Stimulated activated CD8-positive, alpha-beta memory T cell treated with anti-CD3 and anti-CD28 coated beads, Interleukin-4, amount 100 ng/mL, for 1 hour (primary cell): ENCODE data around the gene PCYT2.
"Not testable (repeated sequence)": the region's sequence is repeated elsewhere in the genome, so short reads cannot be mapped to it uniquely, and the experiment has no call there.

Experiments used
- DNase-seq, 2 donors: peaks; one replicate each; pipeline ENCODE4 v3.0.0-alpha.2; 2020; ENCODE audit warnings: low read depth in 2 of 2, low spot score in 1 of 2

The PCYT2 gene

DNA sequence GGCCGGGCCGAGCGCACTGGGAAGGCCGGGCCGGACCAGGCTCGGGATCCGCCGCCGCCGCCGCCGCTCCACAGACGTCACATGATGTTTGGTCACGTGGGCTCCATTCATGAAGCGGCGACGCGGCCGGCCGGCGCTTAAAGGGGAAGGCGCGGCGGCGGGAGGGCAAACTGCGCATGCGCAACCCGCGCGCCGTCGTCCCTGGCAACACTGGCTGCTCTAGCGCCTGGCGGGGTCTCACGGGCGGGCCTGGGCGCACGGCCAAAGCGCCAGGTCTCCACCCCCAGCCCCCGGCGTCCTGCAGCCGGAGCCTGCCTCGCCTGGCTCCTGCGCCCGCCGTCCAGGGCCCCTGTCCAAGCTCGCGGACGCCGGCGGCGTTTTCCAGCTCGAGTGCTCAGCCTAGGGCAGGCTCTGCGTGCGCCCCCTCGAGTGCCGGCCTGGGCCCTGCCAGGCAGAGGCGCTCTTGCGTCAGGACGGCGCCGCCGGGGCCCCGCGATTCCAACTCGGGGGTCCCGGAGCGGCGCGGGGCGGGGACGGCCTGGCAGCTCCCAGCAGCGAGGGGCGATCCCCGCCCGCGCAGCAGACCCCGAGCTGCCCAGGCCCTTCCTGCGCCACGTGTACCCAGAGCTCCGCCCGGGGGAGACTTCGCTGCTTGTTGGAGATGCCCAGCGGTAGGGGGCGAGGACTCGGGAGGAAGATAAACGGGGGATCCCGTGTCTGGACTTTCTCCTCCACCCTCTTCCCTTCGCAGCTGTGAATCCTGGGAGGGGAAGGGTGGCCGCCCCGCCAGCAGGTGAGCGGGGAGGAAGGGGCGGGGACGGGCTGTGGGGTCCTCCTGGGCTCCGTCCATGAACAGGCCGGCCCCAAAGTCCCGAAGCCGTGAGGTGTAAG is 16.7 kb upstream of the PCYT2 start, which contains the start of gene MAFG:
Gene MAFG, minus strand, starts transcription at position 83 of the 891 bp plus-strand sequence. CDS start 4,550 bp downstream, outside the sequence.
- DNase-seq = peak; percentile 75 to 79

DNA sequence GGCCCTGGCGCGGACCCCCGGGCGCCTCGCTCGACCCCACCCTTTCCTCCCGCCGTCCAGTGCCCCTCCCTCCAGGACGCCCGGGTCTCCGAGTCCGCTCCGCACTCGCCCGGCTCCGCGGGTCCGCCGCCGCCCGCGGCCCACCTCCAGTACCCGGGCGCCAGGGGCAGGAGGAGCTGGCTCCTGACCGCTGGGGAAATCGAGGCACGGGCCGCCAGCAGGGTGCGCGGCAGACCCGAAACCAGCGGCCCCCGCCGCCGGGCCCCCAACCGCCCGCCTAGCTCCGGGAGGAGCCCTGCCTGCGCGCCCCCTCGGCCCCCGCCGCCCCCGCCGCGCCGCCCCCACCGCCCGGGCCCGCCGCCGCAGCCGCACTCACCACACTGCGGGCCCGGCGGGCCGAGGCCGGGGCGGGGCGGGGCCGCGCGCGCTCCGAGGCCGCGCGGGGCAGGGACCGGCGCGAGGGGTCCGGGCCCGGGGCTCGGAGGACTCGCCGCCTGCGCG is 16.0 kb upstream of the PCYT2 start:
- no peak for DNase-seq

DNA sequence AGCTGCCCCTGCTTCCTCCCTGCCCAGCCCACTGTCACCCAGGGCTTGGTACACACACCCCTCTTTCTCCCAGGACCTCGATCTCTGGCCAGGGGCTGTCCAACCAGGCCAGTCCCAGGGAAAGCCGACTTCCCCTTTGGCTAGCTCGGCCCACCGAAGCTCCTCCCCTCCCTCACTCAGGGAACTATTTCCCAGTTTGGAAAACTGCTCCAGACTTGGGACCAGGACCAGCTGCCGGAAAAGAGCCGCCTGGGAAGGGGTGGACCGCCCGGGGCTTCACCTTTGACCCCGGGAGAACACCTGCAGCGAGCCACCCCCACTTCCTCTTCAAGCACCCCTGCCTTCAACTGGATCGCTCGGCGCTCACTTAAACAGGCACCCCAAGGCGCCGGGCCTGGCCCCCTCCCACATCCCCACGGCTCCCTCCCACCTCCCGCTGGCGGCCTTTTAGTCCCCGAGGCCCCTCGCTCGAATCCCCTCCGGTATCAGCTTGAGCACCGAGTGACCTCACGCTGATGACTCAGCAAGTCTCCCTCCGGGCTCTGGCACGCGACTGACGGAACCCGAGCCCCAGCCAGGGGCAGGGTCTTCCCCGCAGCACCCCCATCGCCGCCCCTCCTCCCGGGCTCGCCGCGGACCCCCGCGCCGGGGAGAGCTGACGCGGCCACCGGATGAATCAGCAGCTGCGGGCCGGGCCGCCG is 15.4 kb upstream of the PCYT2 start:
- peak in 1 of 2 donors; percentile 29 for DNase-seq

DNA sequence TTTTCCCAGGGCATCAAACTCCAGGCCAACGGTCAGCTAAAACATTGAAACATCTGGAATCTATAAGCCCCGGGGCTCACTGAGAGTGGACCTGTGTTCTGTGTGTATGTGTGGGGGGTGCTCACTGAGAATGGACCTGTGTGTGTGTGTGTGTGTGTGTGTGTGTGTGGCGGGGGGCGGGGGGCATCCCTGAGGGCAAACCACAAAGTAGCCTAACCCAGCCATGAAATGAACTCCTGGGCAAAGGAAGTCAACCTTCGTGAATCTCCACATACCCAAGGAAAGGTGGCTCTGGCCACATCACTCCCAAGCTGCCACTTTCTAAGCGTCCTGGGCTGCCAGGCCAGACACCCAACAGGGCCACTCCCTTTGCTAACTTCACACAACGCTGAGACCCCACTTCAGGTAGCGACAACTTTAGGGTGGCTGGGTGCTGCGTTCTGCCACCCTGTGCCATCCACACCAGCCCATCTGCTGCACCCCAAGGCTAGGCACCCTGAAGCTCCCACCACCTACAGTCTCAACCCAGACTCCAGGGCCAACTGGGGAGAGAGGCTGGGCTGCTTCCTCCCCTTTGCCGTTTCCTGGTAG is 14.8 kb upstream of the PCYT2 start:
- no peak for DNase-seq

DNA sequence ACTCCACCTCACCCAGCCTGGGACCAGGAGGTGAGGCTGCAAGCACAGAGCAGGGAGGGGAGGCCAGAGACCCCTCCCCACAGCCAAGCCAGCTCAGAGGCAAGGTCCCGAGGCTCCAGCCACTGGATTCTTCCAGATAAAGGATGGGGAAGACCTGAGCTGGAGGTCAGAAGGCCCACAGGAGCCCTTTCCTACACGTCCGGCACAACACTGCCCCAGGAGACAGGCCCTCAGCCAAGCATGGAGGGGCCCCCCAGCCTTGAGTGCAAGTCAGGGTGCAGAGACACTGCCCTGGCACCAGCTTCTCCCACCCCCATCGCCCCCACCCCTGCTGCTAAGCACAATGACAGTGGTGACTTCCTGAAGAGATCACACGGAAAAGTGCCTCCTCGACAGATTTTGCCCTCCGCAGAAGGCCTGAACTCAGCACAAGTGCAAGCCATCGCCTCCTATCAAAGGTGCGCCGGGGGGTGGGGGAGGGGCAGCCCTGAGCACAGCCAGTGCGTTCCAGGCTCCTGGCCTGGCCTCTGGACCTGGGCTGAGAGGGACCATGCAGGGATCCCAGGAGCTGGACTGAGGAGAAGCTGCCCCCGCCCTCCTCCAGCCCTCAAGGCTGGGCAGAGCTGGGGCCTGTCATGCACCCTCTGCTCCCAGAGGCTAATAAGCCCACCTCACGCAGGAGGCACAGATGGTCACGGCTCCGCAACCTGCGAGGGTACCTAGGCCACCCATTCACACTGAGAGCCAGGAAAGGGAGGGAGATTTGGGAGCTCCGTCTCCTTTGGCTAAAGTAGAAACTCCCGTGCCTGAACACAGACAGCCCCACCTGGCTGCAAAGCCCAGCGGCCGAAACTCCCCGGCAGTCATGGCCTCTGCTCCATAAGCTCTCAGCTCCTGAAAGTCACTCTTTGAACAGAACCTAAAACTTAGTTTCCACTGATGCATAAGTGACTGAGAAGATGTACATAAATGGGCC is 13.6 kb upstream of the PCYT2 start:
- DNase-seq = no peak

DNA sequence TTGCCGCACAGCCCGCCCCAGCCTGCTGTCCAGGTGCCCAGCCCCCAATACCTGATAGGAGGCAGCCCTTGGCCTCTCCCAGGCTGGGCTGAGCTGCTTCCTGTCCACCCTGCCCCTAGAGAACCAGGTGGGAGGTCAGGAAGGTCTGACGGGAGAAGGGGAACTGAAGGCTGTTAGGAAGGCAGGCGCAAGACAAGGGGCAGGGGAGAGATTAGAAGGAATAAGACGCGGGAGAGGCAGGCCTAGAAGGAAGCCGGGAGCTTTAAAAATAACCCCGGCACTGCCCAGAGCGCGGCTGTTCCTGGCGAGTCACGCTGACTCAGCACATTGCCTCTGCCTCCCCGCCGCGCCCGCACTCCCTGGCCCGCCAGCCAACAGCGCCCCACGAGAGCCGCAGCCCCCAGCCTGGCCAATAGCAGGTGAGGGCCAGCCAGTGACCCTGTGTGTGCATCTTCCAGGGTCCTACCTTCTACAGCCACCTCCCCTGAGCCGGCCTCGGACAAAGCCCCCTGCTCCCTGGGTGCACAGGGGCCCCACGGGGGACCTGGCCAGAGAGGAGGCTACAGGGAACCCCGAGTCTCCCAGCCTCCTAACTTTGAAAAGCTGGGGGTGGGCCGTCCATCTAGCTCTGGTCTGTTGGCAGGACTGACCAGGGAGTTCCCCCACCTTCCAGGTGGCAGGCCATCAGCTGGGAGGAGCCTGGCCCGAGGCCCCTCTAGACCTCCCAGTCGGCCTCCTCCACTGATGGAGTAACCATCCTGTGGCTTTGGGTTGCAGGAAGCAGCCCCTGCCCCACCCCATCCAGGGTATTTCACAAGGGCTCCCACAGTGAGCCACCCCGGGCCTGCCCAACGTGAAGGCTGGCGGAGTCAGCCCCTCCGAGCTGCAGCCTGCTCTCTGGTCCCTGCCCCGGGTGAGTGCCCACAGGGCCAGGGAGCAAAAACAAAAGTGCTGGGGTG is 12.4 kb upstream of the PCYT2 start:
- DNase-seq = no peak

DNA sequence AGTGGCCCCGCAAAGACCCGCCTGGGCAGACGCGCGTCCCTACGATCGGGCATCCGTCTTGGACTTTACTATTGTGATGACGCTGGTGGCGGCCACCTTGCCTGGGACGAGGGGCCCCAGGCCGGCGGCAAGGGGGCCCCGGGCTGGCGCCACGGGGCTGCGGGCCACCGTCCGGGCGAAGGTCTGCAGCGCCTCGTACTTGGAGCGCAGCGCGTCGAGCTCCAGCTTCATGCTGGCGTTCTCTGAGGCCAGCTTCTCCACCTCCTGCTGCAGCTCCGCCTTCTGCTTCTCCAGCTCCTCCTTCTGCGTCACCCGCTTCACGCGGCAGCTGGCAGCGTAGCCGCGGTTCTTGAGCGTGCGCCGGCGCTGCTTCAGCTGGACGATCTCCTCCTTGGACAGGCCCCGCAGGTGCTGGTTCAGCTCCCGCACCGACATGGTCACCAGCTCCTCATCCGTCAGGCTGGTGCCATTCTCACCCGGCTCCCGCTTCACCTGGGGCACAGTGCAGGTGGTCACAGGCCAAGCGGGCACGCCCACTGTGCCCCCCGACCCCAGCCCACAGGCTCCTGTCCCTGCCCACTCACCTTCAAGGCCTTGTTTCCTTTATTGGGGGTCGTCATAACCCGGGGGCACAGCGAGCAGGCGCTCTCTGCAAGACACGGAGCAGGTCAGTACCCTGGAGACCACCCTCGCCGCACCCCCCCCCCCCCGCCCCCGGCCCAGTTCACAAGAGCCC is 11.5 kb upstream of the PCYT2 start:
- DNase-seq = no peak

DNA sequence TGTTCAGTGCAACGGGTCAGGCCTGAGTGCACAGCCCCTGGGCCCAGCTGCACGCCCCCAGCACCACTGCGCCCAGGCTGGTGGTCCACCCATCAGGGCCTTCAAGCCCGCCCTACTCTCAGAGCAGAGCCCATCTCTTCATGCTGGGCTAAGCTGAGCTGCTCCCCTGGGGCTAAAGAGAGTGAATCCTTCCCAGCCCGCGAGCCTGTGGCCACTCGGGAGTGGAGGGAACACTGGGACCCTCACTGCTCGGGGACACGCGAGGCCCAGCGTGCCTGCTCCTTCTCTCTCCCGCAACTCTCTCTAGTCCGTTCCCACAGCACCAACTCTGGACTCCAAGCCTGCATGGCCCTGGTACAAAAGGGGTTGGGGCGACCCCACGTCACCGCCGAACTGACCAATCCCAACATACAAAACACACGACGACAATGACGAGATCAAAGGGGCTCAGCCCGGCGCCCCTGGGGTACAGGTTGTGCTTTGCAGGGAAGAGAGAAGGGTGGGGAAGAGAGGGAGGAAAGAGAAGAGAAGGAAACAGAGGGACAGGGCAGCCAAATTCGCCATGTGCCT is 10.9 kb upstream of the PCYT2 start:
- no peak for DNase-seq

DNA sequence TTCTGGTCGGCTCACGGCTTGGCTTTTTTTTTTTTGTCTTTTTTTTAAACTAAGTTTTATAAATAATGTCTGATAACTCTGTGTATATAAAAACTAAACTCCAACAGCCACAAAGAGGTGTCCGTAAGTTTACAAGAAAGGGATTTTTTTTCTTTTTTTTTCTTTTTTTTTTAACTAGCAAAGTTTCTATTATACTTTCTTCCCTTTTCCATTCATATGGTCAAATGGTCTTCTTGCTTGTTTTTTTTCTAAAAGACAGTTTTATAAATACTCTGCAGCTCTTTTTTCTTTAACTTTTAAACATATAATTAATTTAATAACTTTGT is 10.3 kb upstream of the PCYT2 start:
- no peak for DNase-seq

DNA sequence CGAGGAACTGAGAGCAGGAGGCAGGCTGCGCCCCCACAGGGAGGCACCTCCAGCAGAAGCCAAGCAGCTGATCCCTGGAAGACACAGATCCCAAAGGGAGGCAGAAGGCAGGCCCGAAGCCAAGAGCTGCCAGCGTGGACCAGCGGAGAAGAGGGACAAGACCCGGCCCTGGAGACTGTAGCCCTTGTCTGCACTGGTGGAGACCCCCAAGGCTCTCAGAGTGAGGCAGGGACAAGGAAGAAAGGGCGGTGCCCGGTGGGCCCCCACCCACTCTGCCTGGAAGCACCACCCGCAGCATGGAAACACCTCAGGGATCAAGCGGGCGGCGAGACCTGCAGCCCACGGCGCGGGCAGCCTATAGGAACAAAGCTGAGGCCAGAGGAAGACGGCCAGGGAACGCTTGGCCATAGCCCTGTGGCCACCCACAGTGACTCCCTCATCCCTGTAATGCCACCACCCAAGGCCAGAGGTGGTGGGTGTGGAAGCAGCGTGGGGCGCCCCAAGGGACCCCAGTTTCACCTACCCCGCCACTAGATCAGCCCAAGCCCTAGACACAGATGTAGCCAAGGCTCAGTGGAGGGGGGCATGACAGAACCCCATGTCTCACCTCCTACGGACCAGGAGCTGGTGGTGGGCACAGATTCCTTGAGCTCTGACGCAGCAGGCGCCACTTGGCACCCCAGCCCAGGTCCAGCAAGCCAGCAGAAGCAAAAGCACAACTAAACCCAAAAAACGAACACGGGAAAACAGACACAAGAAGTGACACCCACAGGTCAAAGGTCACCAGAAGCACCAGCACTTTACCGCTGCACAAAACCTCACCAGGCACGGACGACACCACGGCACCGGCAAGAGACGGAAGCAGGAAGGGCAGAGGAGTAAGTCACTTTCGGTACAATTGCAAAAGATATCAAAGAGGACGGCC is 9.7 kb upstream of the PCYT2 start:
- no peak for DNase-seq

DNA sequence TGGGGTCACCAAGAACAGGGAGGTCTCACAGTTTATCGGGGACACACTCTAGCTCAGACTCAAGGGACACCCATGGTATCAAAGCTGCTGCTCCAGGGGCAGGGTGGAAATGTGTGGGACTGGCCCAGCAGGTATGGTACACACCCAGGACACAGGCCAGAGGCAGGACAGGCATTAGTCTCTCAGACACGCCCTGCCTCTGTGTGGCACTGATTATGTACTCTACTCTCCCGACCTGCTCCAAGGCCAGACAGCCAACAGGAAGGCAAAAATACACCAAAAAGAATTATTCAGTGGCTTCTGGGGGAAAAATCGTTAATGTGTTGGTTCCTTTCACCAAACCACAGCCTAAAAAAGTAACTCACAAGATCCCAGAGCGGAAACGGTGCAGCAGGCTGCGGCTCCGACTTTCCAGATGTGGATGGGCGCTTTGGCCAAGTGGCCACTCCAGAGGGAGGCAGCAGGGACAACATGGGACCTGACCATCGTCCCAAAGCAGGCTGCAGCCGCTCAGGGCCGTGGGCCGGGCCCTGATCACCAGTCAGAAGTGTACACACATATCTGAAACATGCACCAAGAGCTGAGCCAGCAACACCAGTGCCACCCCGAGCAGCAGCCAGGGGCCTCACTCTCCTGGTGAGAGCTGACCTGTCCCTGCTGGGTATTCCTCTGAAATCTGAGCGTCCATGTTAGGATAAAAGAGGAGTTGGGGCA is 7.8 kb upstream of the PCYT2 start:
- DNase-seq = no peak

DNA sequence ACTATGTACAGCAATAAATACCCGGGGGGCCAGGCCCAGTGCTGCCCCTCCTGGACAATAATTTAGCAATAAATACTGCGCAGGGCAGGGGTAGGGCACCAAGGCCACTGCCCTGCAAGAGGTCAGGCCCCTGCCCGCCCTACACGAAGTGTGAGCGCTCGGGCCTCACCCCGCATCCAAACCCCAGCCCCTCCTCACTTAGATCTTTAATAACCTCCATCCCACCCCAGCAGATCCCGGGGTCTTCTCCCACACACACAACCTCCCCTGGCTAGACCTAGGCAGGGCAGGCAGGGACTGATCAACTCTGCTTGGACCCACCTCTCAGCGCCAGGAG is 7.1 kb upstream of the PCYT2 start:
- DNase-seq = not testable (repeated sequence)

DNA sequence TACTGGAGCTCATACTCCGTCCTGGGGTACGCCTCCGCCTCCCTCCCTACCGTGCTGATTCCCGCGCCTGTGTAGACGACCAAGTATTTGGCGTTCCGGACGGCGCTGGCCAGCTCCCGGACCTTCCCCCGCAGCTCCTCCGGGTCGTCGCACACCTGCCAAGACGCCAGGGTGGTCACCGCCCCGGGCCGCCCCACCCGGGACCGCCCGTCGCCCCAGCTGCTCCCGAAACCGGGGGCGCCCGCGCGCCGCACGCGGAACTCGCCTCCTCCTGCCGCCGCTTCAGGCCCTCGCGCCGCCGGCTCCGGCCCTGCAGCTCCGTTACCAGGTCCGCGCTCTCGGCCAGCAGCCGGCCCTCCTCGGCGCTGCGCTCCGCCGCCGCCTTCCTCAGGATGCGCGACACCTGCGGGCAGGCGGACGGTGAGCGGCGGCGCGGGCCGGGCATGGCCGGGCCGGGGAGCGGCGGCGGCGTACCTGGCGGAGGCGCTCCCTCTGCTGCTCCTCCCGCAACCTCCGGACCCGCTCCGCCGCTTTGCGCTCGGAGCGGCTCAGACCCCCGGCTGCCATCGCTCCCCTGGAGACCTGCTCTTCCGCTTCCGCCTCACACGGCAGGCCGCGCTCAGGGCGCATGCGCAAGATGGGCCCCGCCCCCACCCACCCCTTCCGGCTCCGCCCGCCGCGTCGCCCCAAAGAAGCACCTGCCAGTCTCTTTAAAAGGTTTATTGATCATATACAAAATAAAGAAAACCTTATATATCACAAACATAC is 6.5 kb upstream of the PCYT2 start, which contains the start of gene SIRT7:
Gene SIRT7, minus strand, starts transcription at position 612 of the 768 bp plus-strand sequence. Its CDS starts 45 bp downstream, at position 567.
- peak; percentile 64 to 72 for DNase-seq

DNA sequence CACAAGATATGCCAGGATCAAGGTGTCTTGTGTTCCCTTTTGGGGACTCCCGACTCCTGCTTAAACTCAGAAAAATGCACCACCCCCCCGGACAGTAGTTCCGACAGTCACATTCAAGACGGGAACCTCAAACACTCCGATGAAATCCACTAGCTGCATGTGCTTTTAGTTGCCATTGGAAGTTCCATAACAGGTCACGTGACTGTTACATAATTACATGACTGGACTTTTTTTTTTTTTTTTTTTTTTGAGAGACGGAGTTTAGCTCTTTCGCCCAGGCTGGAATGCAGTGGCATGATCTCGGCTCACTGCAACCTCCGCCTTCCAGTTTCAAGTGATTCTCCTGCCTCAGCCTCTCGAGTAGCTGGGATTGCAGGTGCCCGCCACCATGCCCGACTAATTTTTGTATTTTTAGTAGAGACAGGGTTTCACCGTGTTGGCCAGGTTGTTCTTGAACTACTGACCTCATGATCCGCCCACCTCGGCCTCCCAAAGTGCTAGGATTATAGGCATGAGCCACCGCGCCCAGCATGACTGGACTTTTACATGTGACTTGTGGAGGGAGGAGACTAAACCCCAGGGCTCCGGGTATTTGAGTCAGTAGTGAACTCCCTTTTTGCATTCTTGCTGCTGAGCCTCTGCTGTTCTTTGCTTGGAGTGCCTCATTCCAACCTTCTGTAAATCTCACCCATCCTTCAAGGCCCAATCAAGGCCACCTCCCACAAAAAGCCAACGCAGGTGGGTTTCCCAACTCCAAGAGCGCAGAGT is 5.2 kb upstream of the PCYT2 start:
- DNase-seq = no peak

DNA sequence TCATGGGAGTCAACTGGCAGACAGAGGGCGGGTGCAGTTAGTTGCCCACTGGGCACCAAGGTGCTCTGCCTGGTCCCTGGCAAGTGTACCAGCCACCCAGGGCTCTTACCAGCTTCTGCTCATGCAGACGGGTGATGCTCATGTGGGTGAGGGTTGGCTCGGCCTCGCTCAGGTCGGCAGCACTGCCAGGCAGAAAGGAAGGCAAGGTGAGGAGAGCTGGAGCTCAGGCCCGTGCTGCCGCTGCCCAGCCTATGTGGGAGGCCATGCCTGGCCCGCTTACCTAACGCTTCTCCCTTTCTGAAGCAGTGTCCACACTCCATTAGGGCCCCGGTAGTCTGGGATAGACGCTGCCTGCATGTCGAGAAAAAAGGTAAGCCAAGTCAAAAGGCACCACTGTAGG is 4.1 kb upstream of the PCYT2 start:
- no peak for DNase-seq
